Measurements from ENCODE around the gene INSIG1.

The INSIG1 gene

GRCh38 chr7:155303039-155303593, 5.4 kb downstream of the INSIG1 start:
- DNase-seq (ENCODE audit: low read depth): no peak

GRCh38 chr7:155303897-155304296, 6.2 kb downstream of the INSIG1 start:
- no peak for DNase-seq (ENCODE audit: low read depth)

- DNase-seq (ENCODE audit: low read depth): no peak
Measured at GRCh38 chr7:155305231-155305904, 7.7 kb downstream of the INSIG1 start.

- DNase-seq (ENCODE audit: low read depth): no peak
Measured at GRCh38 chr7:155306673-155307470, 9.2 kb downstream of the INSIG1 start.

GRCh38 chr7:155308330-155309020, 10.8 kb downstream of the INSIG1 start:
- no peak for DNase-seq (ENCODE audit: low read depth)

GRCh38 chr7:155309021-155309338, 11.3 kb downstream of the INSIG1 start:
- DNase-seq (ENCODE audit: low read depth): no peak

GRCh38 chr7:155310425-155311114, 12.9 kb downstream of the INSIG1 start:
- DNase-seq (ENCODE audit: low read depth): no peak

- no peak for DNase-seq (ENCODE audit: low read depth)
Measured at GRCh38 chr7:155311826-155312537, 14.3 kb downstream of the INSIG1 start.

DNA sequence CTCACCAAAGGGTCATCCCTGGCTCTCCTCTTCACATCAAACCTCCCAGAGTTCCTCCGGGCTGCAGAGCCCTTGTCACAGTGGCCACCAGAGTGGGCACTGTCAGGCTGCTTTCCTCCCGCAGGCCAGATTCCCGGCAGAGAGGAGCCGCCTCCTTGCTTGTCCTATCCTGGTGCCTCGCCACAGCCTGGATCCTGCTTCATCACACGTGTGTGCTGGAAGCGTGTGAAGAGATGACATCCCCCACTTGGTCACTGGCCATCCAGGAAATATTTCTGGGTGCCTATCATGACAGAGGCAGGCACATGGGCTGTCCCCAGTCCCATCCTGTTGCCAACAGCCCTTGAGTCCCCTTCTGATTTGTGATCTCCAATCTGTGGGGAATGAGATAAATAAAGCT, 15.0 kb downstream of the INSIG1 start:
- no peak for DNase-seq (ENCODE audit: low read depth)

GRCh38 chr7:155313096-155313495, 15.4 kb downstream of the INSIG1 start:
- DNase-seq (ENCODE audit: low read depth): no peak

DNA sequence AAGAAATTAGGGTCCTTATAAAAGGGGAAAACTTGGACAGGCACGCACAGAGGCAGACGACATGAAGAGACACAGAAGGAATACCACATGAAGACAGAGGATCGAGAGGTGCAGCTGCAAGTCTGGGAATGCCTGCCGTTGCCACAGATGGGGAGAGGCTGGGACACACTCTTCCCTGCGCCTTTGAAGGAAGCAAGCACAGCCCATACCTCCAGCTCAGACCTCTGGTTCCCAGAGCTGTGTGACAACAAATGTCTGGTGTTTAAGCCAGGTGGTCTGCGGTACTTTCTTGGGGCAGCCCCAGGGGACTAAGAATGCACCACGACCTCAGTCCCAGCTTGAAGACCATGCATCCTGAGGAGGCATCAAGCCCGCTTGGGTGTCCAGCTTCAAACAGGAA, 18.3 kb downstream of the INSIG1 start:
- DNase-seq (ENCODE audit: low read depth): no peak

- DNase-seq (ENCODE audit: low read depth): no peak
Measured at GRCh38 chr7:155316427-155317113, 18.9 kb downstream of the INSIG1 start.

GRCh38 chr7:155317114-155317434, 19.4 kb downstream of the INSIG1 start:
- no peak for DNase-seq (ENCODE audit: low read depth)

GRCh38 chr7:155318245-155318644, 20.6 kb downstream of the INSIG1 start:
- no peak for DNase-seq (ENCODE audit: low read depth)

DNA sequence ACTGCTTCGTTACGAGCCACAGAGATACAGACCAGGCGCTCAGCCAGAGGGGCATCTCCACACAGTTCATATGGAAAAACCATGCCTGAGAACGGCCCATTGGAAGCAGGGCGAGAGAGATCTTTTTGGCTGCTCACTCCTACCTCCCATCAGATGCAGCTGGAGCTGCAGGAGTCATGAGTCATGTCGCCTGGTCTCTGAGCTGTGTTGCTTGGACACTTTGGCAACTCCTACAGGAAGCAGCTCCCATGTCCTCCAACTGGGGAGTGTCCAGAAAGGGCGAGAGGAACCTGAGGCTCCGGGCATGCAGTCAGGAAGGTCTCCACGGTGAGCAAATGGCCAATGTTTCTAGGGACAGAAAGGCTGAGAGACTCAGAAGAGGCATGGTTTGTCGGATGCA, 24.9 kb downstream of the INSIG1 start:
- no peak for DNase-seq (ENCODE audit: low read depth)

GRCh38 chr7:155323001-155323638, 25.4 kb downstream of the INSIG1 start:
- DNase-seq (ENCODE audit: low read depth): no peak

- no peak for DNase-seq (ENCODE audit: low read depth)
Measured at GRCh38 chr7:155324012-155324917, 26.6 kb downstream of the INSIG1 start.

DNA sequence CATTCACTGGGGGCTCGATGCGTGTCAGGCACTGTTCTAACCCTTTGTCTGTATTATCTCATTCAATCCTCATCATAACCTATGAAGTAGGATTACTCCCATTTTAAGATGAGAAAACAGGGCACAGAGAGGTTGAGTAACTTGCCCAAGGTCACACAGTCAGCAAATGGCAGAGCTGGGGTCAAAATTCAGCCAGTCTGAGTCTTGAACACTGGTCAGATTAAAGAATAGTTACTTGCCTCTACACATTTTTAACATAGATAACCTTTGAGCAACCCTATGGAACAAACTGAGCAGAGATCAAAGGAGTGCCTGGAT, 27.2 kb downstream of the INSIG1 start:
- DNase-seq (ENCODE audit: low read depth): no peak

DNA sequence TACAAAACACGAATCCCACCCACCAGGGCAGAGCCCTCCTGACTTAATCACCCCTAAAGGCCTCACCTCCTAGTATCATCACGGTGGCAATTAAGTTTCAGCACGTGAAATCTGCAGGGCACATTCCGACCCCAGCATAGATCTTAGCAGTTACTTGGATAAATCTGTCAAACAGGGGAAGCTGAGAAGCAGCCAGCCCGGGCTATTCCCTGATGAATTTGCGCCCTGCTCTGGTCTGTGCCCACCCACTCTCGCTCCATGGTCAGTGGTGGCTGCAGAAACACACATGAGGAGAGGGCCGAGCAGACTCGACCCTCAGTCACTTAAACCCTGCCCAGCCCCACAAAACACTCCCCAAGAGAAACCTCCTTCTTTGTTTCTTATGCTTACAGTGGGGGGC, 28.7 kb downstream of the INSIG1 start:
- DNase-seq (ENCODE audit: low read depth): no peak

Measured in fibroblast of the conjunctiva (primary cell).